HCT116 (cell line): Measurements from ENCODE around the gene AGPAT3. TPM values are rescaled to one million over a fixed set of nuclear protein-coding genes. Genes with fewer than 3 reads are reported as not detected.

ENCODE experiments used
- ATAC-seq: fragments of 200-7000 bp; cut with Tn5 transposase; 2 replicates; pipeline ENCODE4 v1.9.1; 2020; ENCODE audit warnings: mild to moderate bottlenecking, moderate library complexity
- BruUV-seq: library from RNA; stranded (reverse); fragments of 400-500 nt; replicated peaks from 2 replicates; lab custom pipeline; 2021; lab: Mats Ljungman, UMichigan
- CTCF ChIA-PET: fragments of 300-600 bp; sonication (Branson Sonifier 250); formaldehyde crosslinking; loops from one replicate; lab custom pipeline; 2021; ENCODE audit warnings: antibody characterized with exemption; lab: Charles Lee
- POLR2A ChIA-PET: fragments of 300-600, 350-600 bp; sonication (Branson Sonifier 250); formaldehyde crosslinking; loops from one replicate; lab custom pipeline; 2021; ENCODE audit warnings: antibody characterized with exemption; lab: Charles Lee
- RAD21 ChIA-PET, 2 experiments: fragments of 300-600 bp; sonication (Branson Sonifier 250); formaldehyde crosslinking; loops; one replicate each; lab custom pipeline; 2023; ENCODE audit warnings: low total read pairs in 2 of 2; ENCODE audit not compliant: uncharacterized antibody in 2 of 2, unreplicated experiment in 2 of 2, low non-redundant PET in 1 of 2; lab: Charles Lee
- DNase-seq: peaks from one replicate; pipeline ENCODE4 v3.0.0-alpha.2; 2010; ENCODE audit warnings: low read depth, low spot score
- H2AFZ ChIP-seq: fragments of 200-600 bp; shearing (Covaris generic), sonication (generic); 2 replicates; pipeline ENCODE4 v1.6.1; 2017; ENCODE audit warnings: low read depth, mixed run types, mixed read lengths, antibody characterized with exemption, low read length; ENCODE audit not compliant: poor library complexity, severe bottlenecking
- H3K27ac ChIP-seq: 2 replicates; pipeline ENCODE4 v1.5.1; 2012; ENCODE audit warnings: low read depth, low read length
- H3K27me3 ChIP-seq: fragments of 200-600 bp; sonication (generic); 2 replicates; pipeline ENCODE4 v1.6.1; 2016; ENCODE audit warnings: mixed run types, low read length, mixed read lengths; ENCODE audit not compliant: insufficient read depth
- H3K36me3 ChIP-seq, 2 experiments: fragments of 200-500 bp in 1 of 2; fragments of 200-600 bp in 1 of 2; sonication (Bioruptor generic) in 1 of 2; sonication (generic) in 1 of 2; 2 replicates each; pipeline versions ENCODE4 v1.5.1 to v1.6.1; 2014 to 2016; ENCODE audit warnings: low read length in 2 of 2, inconsistent platforms in 1 of 2, mixed read lengths in 1 of 2, mixed run types in 1 of 2; ENCODE audit not compliant: insufficient read depth in 2 of 2, control insufficient read depth in 1 of 2
- H3K4me1 ChIP-seq, 2 experiments: fragments of 200-600 bp in 1 of 2; sonication (generic) in 1 of 2; 2 replicates each; pipeline versions ENCODE4 v1.5.1 to v1.6.1; 2012 to 2017; ENCODE audit warnings: low read length in 2 of 2, inconsistent platforms in 1 of 2, mild to moderate bottlenecking in 1 of 2, mixed read lengths in 1 of 2, mixed run types in 1 of 2, moderate library complexity in 1 of 2; ENCODE audit not compliant: insufficient read depth in 2 of 2, control insufficient read depth in 1 of 2
- H3K4me2 ChIP-seq: fragments of 200-600 bp; sonication (generic); 2 replicates; pipeline ENCODE4 v1.6.1; 2017; ENCODE audit warnings: mixed run types, low read length, mixed read lengths
- H3K4me3 ChIP-seq, 2 experiments: fragments of 200-600 bp in 1 of 2; sonication (generic) in 1 of 2; replicated peaks in 1 of 2; 2 replicates each; pipeline ENCODE4 v1.5.1; 2011 to 2016; ENCODE audit warnings: low read length in 2 of 2, control low read depth in 1 of 2, low read depth in 1 of 2, mild to moderate bottlenecking in 1 of 2, mixed read lengths in 1 of 2, mixed run types in 1 of 2
- H3K79me2 ChIP-seq: fragments of 200-600 bp; sonication (generic); 2 replicates; pipeline ENCODE4 v1.6.1; 2017; ENCODE audit warnings: mild to moderate bottlenecking, mixed run types, low read length, moderate library complexity, mixed read lengths; ENCODE audit not compliant: insufficient read depth
- H3K9ac ChIP-seq: fragments of 200-600 bp; sonication (generic); 2 replicates; pipeline ENCODE4 v1.6.1; 2016; ENCODE audit warnings: low read length, mixed read lengths
- H3K9me2 ChIP-seq: fragments of 200-600 bp; sonication (generic), shearing (Covaris generic); 2 replicates; pipeline ENCODE4 v1.6.1; 2017; ENCODE audit warnings: mixed run types, mild to moderate bottlenecking, moderate library complexity; ENCODE audit not compliant: insufficient read depth
- H3K9me3 ChIP-seq, 2 experiments: fragments of 200-500 bp in 1 of 2; fragments of 200-600 bp in 1 of 2; sonication (Bioruptor generic) in 1 of 2; sonication (generic) in 1 of 2; 2 replicates each; pipeline ENCODE4 v1.6.1; 2014 to 2017; ENCODE audit warnings: low read length in 2 of 2, mixed read lengths in 2 of 2, inconsistent platforms in 1 of 2, low read depth in 1 of 2, mild to moderate bottlenecking in 1 of 2, mixed run types in 1 of 2, moderate library complexity in 1 of 2; ENCODE audit not compliant: control insufficient read depth in 1 of 2, insufficient read depth in 1 of 2
- H4K20me1 ChIP-seq: fragments of 200-600 bp; sonication (generic), shearing (Covaris generic); 2 replicates; pipeline ENCODE4 v1.6.1; 2017; ENCODE audit warnings: mixed run types, mild to moderate bottlenecking, moderate library complexity; ENCODE audit not compliant: insufficient read depth
- ELF1 ChIP-seq: IDR thresholded peaks from 2 replicates; pipeline ENCODE4 v1.6.1; 2012; ENCODE audit warnings: low read depth, borderline replicate concordance
- EZH2 ChIP-seq: fragments of 200-600 bp; sonication (generic); IDR thresholded peaks from 2 replicates; pipeline ENCODE4 v1.6.1; 2017; ENCODE audit warnings: antibody characterized with exemption, mixed run types
- FOSL1 ChIP-seq: IDR thresholded peaks from 2 replicates; pipeline ENCODE4 v1.6.1; 2012; ENCODE audit warnings: low read depth
- JUND ChIP-seq: IDR thresholded peaks from 2 replicates; pipeline ENCODE4 v1.6.1; 2012
- POLR2A ChIP-seq: IDR thresholded peaks from 2 replicates; pipeline ENCODE4 v1.7.0; 2011; ENCODE audit warnings: borderline replicate concordance; ENCODE audit not compliant: insufficient read depth, insufficient read length; ENCODE audit errors: extremely low read depth
- POLR2AphosphoS5 ChIP-seq: IDR thresholded peaks from 2 replicates; pipeline ENCODE4 v1.6.1; 2011; ENCODE audit warnings: mild to moderate bottlenecking, low read depth, low read length, moderate library complexity
- RAD21 ChIP-seq: IDR thresholded peaks from 2 replicates; pipeline ENCODE4 v1.6.1; 2012; ENCODE audit warnings: low read depth, mild to moderate bottlenecking
- SIN3A ChIP-seq: IDR thresholded peaks from 2 replicates; pipeline ENCODE4 v1.6.1; 2012; ENCODE audit warnings: low read depth
- SP1 ChIP-seq: IDR thresholded peaks from 2 replicates; pipeline ENCODE4 v1.6.1; 2012; ENCODE audit warnings: low read depth
- SRF ChIP-seq: IDR thresholded peaks from 2 replicates; pipeline ENCODE4 v1.6.1; 2012; ENCODE audit warnings: low read depth
- YY1 ChIP-seq: IDR thresholded peaks from 2 replicates; pipeline ENCODE4 v1.6.1; 2011; ENCODE audit warnings: low read length, low read depth, moderate library complexity, mild to moderate bottlenecking; ENCODE audit not compliant: insufficient replicate concordance; ENCODE audit errors: extremely low read depth
- ZBTB33 ChIP-seq: IDR thresholded peaks from 2 replicates; pipeline ENCODE4 v1.6.1; 2011; ENCODE audit warnings: mild to moderate bottlenecking, low read length, moderate library complexity; ENCODE audit not compliant: insufficient replicate concordance; ENCODE audit errors: extremely low read depth
- ZNF274 ChIP-seq: fragments of 200-500 bp; sonication (Bioruptor generic); IDR thresholded peaks from 2 replicates; pipeline ENCODE4 v1.6.1; 2014; ENCODE audit warnings: mild to moderate bottlenecking, low read depth, low read length, inconsistent platforms
- intact Hi-C: fragments of 100-400 bp; cut with micrococcal nuclease; formaldehyde crosslinking; loops from 2 replicates; pipeline ENCODE4 v1.10.0; 2022
- total RNA-seq: library from RNA; stranded (reverse); gene quantifications from one replicate; pipeline ENCODE4 v1.2.1, GENCODE V29; 2021; ENCODE audit not compliant: unreplicated experiment
- TF ChIP-seq, protein P1 (sequence below): IDR thresholded peaks from 2 replicates; pipeline ENCODE4 v1.6.1; 2012
- TF ChIP-seq, protein P2 (sequence below): IDR thresholded peaks from 2 replicates; pipeline ENCODE4 v1.6.1; 2012; ENCODE audit warnings: low read depth

The AGPAT3 gene
- total RNA-seq, 1 experiment from 2014 or later: 54.1 TPM

- H3K9me2 ChIP-seq: no peaks in the 10 kb centered on the region
- RAD21 ChIA-PET: no interaction called here
Observed at GRCh38 chr21:43988016-43988415, 123.0 kb downstream of the AGPAT3 start.

More at GRCh38 chr21:43988016-43988415, 123.0 kb downstream of the AGPAT3 start:
- no peaks in the 10 kb centered on the region for H3K9me3 ChIP-seq
- H3K27me3 ChIP-seq: no peaks in the 10 kb centered on the region
- H4K20me1 ChIP-seq: no peaks in the 10 kb centered on the region
- TF ChIP-seq FOSL1 (no peak), SRF (no peak), POLR2A (no peak), SP1 (no peak), EZH2 (no peak), SIN3A (no peak), YY1 (no peak), POLR2AphosphoS5 (no peak), JUND (no peak), RAD21 (no peak), ELF1 (no peak), ZBTB33 (no peak), ZNF274 (no peak)
- TF ChIP-seq, protein P1, sequence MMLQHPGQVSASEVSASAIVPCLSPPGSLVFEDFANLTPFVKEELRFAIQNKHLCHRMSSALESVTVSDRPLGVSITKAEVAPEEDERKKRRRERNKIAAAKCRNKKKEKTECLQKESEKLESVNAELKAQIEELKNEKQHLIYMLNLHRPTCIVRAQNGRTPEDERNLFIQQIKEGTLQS: no peak
- TF ChIP-seq, protein P2, sequence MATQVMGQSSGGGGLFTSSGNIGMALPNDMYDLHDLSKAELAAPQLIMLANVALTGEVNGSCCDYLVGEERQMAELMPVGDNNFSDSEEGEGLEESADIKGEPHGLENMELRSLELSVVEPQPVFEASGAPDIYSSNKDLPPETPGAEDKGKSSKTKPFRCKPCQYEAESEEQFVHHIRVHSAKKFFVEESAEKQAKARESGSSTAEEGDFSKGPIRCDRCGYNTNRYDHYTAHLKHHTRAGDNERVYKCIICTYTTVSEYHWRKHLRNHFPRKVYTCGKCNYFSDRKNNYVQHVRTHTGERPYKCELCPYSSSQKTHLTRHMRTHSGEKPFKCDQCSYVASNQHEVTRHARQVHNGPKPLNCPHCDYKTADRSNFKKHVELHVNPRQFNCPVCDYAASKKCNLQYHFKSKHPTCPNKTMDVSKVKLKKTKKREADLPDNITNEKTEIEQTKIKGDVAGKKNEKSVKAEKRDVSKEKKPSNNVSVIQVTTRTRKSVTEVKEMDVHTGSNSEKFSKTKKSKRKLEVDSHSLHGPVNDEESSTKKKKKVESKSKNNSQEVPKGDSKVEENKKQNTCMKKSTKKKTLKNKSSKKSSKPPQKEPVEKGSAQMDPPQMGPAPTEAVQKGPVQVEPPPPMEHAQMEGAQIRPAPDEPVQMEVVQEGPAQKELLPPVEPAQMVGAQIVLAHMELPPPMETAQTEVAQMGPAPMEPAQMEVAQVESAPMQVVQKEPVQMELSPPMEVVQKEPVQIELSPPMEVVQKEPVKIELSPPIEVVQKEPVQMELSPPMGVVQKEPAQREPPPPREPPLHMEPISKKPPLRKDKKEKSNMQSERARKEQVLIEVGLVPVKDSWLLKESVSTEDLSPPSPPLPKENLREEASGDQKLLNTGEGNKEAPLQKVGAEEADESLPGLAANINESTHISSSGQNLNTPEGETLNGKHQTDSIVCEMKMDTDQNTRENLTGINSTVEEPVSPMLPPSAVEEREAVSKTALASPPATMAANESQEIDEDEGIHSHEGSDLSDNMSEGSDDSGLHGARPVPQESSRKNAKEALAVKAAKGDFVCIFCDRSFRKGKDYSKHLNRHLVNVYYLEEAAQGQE: no peak
- no peak overlapping the region for H3K4me2 ChIP-seq
- POLR2A ChIA-PET: no interaction called here
- no peaks in the 10 kb centered on the region for H3K36me3 ChIP-seq
- ATAC-seq (no peak), DNase-seq (no peak)
- H2AFZ ChIP-seq: no peak overlapping the region
- H3K9ac ChIP-seq: no peak overlapping the region
- H3K4me3 ChIP-seq: no peak overlapping the region
- CTCF ChIA-PET: no interaction called here
- intact Hi-C loops: no loop called here
- no TSS peak for BruUV-seq
- H3K4me1 ChIP-seq: no peaks in the 10 kb centered on the region
- no peak overlapping the region for H3K27ac ChIP-seq
- no peaks in the 10 kb centered on the region for H3K79me2 ChIP-seq
